Epidermal melanocyte (primary cell): ENCODE results near the gene AIPL1.

Experiments used
- DNase-seq: peaks from one replicate; pipeline ENCODE4 v3.0.0; 2011; ENCODE audit warnings: low spot score; ENCODE audit not compliant: insufficient read length

Gene AIPL1

GRCh38 chr17:6465206-6466003, 30.5 kb upstream of the AIPL1 start:
- no peak for DNase-seq

GRCh38 chr17:6464446-6465041, 29.6 kb upstream of the AIPL1 start:
- DNase-seq = no peak

GRCh38 chr17:6463616-6464445, 28.9 kb upstream of the AIPL1 start:
- no peak for DNase-seq

GRCh38 chr17:6462692-6463091, 27.8 kb upstream of the AIPL1 start:
- no peak for DNase-seq

GRCh38 chr17:6461792-6462524, 27.0 kb upstream of the AIPL1 start:
- DNase-seq = no peak

- DNase-seq = no peak
Observed at GRCh38 chr17:6461246-6461645, 26.3 kb upstream of the AIPL1 start.

- no peak for DNase-seq
Observed at GRCh38 chr17:6460531-6461161, 25.7 kb upstream of the AIPL1 start.

- DNase-seq = no peak
Observed at GRCh38 chr17:6458460-6458950, 23.6 kb upstream of the AIPL1 start.

- no peak for DNase-seq
Observed at GRCh38 chr17:6457688-6458459, 23.0 kb upstream of the AIPL1 start.

- DNase-seq = no peak
Observed at GRCh38 chr17:6456914-6457687, 22.2 kb upstream of the AIPL1 start.

- DNase-seq = no peak
Observed at GRCh38 chr17:6456321-6456720, 21.4 kb upstream of the AIPL1 start.

GRCh38 chr17:6455321-6455705, 20.4 kb upstream of the AIPL1 start:
- DNase-seq = no peak

- DNase-seq = no peak
Observed at GRCh38 chr17:6454495-6455320, 19.8 kb upstream of the AIPL1 start.

GRCh38 chr17:6453279-6454024, 18.5 kb upstream of the AIPL1 start:
- DNase-seq = no peak

GRCh38 chr17:6452471-6453266, 17.7 kb upstream of the AIPL1 start:
- DNase-seq = no peak

GRCh38 chr17:6450926-6451832, 16.3 kb upstream of the AIPL1 start:
- no peak for DNase-seq
